GM12878 (cell line): ENCODE results near the gene RBBP8NL. TPM values are rescaled to one million over a fixed set of nuclear protein-coding genes. Genes with fewer than 3 reads are reported as not detected.

Experiments used
- ATAC-seq: fragments of 200-7000 bp; cut with Tn5 transposase; 3 replicates; pipeline ENCODE4 v1.9.1; 2020; ENCODE audit warnings: mild to moderate bottlenecking, moderate library complexity
- BruUV-seq: library from RNA; stranded (reverse); fragments of 400-500 nt; replicated peaks from 2 replicates; lab custom pipeline; 2021; lab: Mats Ljungman, UMichigan
- CTCF ChIA-PET: fragments of 300-600 bp; sonication (Branson Sonifier 250); formaldehyde crosslinking; extraction: SDS; loops from one replicate; lab custom pipeline; 2021; ENCODE audit warnings: inconsistent platforms; lab: Yijun Ruan, JAX
- POLR2A ChIA-PET: fragments of 350-600 bp; formaldehyde crosslinking; extraction: SDS; loops from one replicate; lab custom pipeline; 2021; ENCODE audit warnings: inconsistent platforms; lab: Charles Lee
- RAD21 ChIA-PET: fragments of 300-600 bp; sonication (Branson Sonifier 250); formaldehyde crosslinking; loops from one replicate; lab custom pipeline; 2023; ENCODE audit warnings: antibody characterized with exemption; ENCODE audit not compliant: unreplicated experiment; lab: Charles Lee
- SMC1A ChIA-PET: fragments of 300-600 bp; sonication (Branson Sonifier 250); formaldehyde crosslinking; loops from one replicate; lab custom pipeline; 2023; ENCODE audit not compliant: unreplicated experiment, uncharacterized antibody; lab: Charles Lee
- DNase-seq: peaks from one replicate; pipeline ENCODE4 v3.0.0-alpha.2; 2011; ENCODE audit warnings: low read depth, low spot score
- FAIRE-seq: peaks from 3 replicates; lab custom pipeline; 2011; peaks lifted over from hg19 to GRCh38; lab: Jason Lieb, UNC
- H2AFZ ChIP-seq: 2 replicates; pipeline ENCODE4 v1.6.0; 2011; ENCODE audit warnings: low read depth, low read length, control low read depth; ENCODE audit not compliant: control insufficient read depth
- H3K27ac ChIP-seq: 2 replicates; pipeline ENCODE4 v1.5.1; 2011; ENCODE audit warnings: control low read depth; ENCODE audit not compliant: control insufficient read depth, insufficient read depth
- H3K27me3 ChIP-seq, 2 experiments: replicated peaks in 1 of 2; 2 replicates each; pipeline versions ENCODE4 v1.6.0 to v1.6.1; 2011; ENCODE audit warnings: low read length in 1 of 2; ENCODE audit not compliant: control insufficient read depth in 2 of 2, insufficient read depth in 2 of 2
- H3K36me3 ChIP-seq, 2 experiments: 2 replicates each; pipeline ENCODE4 v1.5.1; 2011; ENCODE audit warnings: low read length in 1 of 2; ENCODE audit not compliant: control insufficient read depth in 2 of 2, insufficient read depth in 2 of 2
- H3K4me1 ChIP-seq: 2 replicates; pipeline ENCODE4 v1.6.1; 2011; ENCODE audit warnings: mild to moderate bottlenecking, low read length, moderate library complexity, mixed read lengths; ENCODE audit not compliant: control insufficient read depth, insufficient read depth
- H3K4me2 ChIP-seq: 2 replicates; pipeline ENCODE4 v1.6.0; 2011; ENCODE audit warnings: control low read depth; ENCODE audit not compliant: control insufficient read depth, insufficient read depth
- H3K4me3 ChIP-seq: fragments of 200-600 bp; sonication (generic); 2 replicates; pipeline ENCODE4 v1.5.1; 2016
- H3K79me2 ChIP-seq: 2 replicates; pipeline ENCODE4 v1.6.0; 2011; ENCODE audit warnings: low read length; ENCODE audit not compliant: control insufficient read depth, insufficient read depth
- H3K9ac ChIP-seq: 2 replicates; pipeline ENCODE4 v1.8.0; 2011; ENCODE audit warnings: low read length, control low read depth, mixed read lengths; ENCODE audit not compliant: control insufficient read depth, insufficient read depth
- H3K9me3 ChIP-seq: replicated peaks from 3 replicates; pipeline ENCODE4 v1.5.1; 2011; ENCODE audit warnings: mild to moderate bottlenecking, low read length; ENCODE audit not compliant: control insufficient read depth, insufficient read depth
- H4K20me1 ChIP-seq: 2 replicates; pipeline ENCODE4 v1.6.0; 2011; ENCODE audit not compliant: control insufficient read depth, insufficient read depth
- BCL11A ChIP-seq: IDR thresholded peaks from 2 replicates; pipeline ENCODE4 v1.6.1; 2011; ENCODE audit warnings: low read depth, low read length
- BMI1 ChIP-seq: fragments of 450-650 bp; IDR thresholded peaks from 2 replicates; pipeline ENCODE4 v1.6.1; 2016; ENCODE audit warnings: mild to moderate bottlenecking, moderate library complexity, borderline replicate concordance
- E2F8 ChIP-seq: fragments of 450-650 bp; IDR thresholded peaks from 2 replicates; pipeline ENCODE4 v1.6.1; 2018; ENCODE audit warnings: mild to moderate bottlenecking, low read depth, moderate library complexity; ENCODE audit not compliant: partially characterized antibody
- EED ChIP-seq: sonication (generic); IDR thresholded peaks from 2 replicates; pipeline ENCODE4 v1.6.1; 2016; ENCODE audit warnings: antibody characterized with exemption, low read depth
- ETV6 ChIP-seq, 2 experiments: fragments of 450-650 bp in 1 of 2; IDR thresholded peaks in 1 of 2; conservative IDR thresholded peaks in 1 of 2; 2 replicates each; pipeline ENCODE4 v1.6.1; 2014; ENCODE audit warnings: antibody characterized with exemption in 1 of 2, borderline replicate concordance in 1 of 2, low read depth in 1 of 2, mild to moderate bottlenecking in 1 of 2, moderate library complexity in 1 of 2
- FOXK2 ChIP-seq: fragments of 450-650 bp; IDR thresholded peaks from 2 replicates; pipeline ENCODE4 v1.6.1; 2017; ENCODE audit warnings: mild to moderate bottlenecking, moderate library complexity
- MYC ChIP-seq: IDR thresholded peaks from 2 replicates; pipeline ENCODE4 v1.6.1; 2011; ENCODE audit warnings: mild to moderate bottlenecking, low read length, moderate library complexity, inconsistent platforms; ENCODE audit not compliant: insufficient read depth, insufficient replicate concordance, insufficient read length, severe bottlenecking
- NRF1 ChIP-seq: conservative IDR thresholded peaks from 2 replicates; pipeline ENCODE4 v1.6.1; 2011; ENCODE audit warnings: mild to moderate bottlenecking, low read depth, low read length, improper control_type of control experiment
- PBX3 ChIP-seq: IDR thresholded peaks from 2 replicates; pipeline ENCODE4 v1.6.1; 2011; ENCODE audit warnings: mild to moderate bottlenecking, low read depth, low read length, moderate library complexity; ENCODE audit not compliant: insufficient replicate concordance
- RB1 ChIP-seq: fragments of 450-650 bp; formaldehyde crosslinking; IDR thresholded peaks from 2 replicates; pipeline ENCODE4 v1.6.1; 2017; ENCODE audit warnings: mild to moderate bottlenecking, borderline replicate concordance
- RFX5 ChIP-seq: IDR thresholded peaks from 2 replicates; pipeline ENCODE4 v1.6.1; 2011; ENCODE audit warnings: low read depth, low read length, improper control_type of control experiment
- RUNX3 ChIP-seq: IDR thresholded peaks from 2 replicates; pipeline ENCODE4 v1.6.1; 2012; ENCODE audit warnings: low read length, inconsistent platforms
- SRF ChIP-seq, 2 experiments: IDR thresholded peaks; 2 replicates each; pipeline ENCODE4 v1.6.1; 2011; ENCODE audit warnings: low read depth in 2 of 2, low read length in 2 of 2, mild to moderate bottlenecking in 1 of 2, moderate library complexity in 1 of 2
- SUZ12 ChIP-seq: fragments of 200-600 bp; sonication (generic); IDR thresholded peaks from one replicate; pipeline ENCODE4 v1.6.1; 2018; ENCODE audit warnings: antibody characterized with exemption, mild to moderate bottlenecking; ENCODE audit not compliant: unreplicated experiment
- TCF12 ChIP-seq: IDR thresholded peaks from 2 replicates; pipeline ENCODE4 v1.6.1; 2011; ENCODE audit warnings: low read depth, mild to moderate bottlenecking, low read length
- TCF7 ChIP-seq: IDR thresholded peaks from 2 replicates; pipeline ENCODE4 v1.6.1; 2014; ENCODE audit warnings: antibody characterized with exemption, borderline replicate concordance
- WGBS: methylation state at CpG from one replicate; pipeline ENCODE4 v1.1.6; 2016; ENCODE audit warnings: low lambda C conversion rate; ENCODE audit not compliant: insufficient replicate concordance, insufficient coverage; ENCODE audit errors: missing lambda C conversion rate; 5-methylcytosine and 5-hydroxymethylcytosine counted together
- in situ Hi-C: fragments of 300-500 bp; cut with MboI; formaldehyde crosslinking; loops from 9 replicates; pipeline ENCODE4 v1.14.3; 2018; ENCODE audit warnings: mixed read lengths
- intact Hi-C: fragments of 100-400 bp; cut with micrococcal nuclease; formaldehyde crosslinking; loops from one replicate; pipeline ENCODE4 v1.14.2; 2022; ENCODE audit not compliant: unreplicated experiment
- polyA plus RNA-seq, 11 experiments: library from polyadenylated mRNA; depleted of rRNA in 4 of 11; unstranded in 6 of 11; stranded (reverse) in 5 of 11; fragments of >200 nt; fragmentation: Nextera tagmentation in 4 of 11; fragmentation: Illumina TruSeq in 1 of 11; extraction: Ambion mirVana in 4 of 11; extraction: Trizol in 1 of 11; gene quantifications; 1 replicate in 1 of 11; 2 replicates in 10 of 11; pipeline versions ENCODE4 v1.2.1 to v1.2.3, GENCODE V29; 2011 to 2016; ENCODE audit warnings: inconsistent platforms in 2 of 11, missing spikeins in 2 of 11, low read depth in 1 of 11
- total RNA-seq, 4 experiments: library from RNA; depleted of rRNA in 3 of 4; stranded (reverse); fragments of >200 nt in 3 of 4; fragmentation: Illumina TruSeq in 1 of 4; extraction: Trizol in 1 of 4; gene quantifications; 2 replicates each; pipeline versions ENCODE4 v1.2.1 to v1.2.3, GENCODE V29; 2013 to 2021

RBBP8NL gene
- total and polyA plus RNA-seq, 10 of the 15 experiments (the other 5 are each of a cell fraction or from before 2014, with no cell fraction given), result not detected

- intact Hi-C loops, result no loop called here
- no peaks in the 10 kb centered on the region; a peak in 1 of 4 replicates for H3K27me3 ChIP-seq
- no peak overlapping the region for H3K27ac ChIP-seq
- H2AFZ ChIP-seq, result no peak overlapping the region
- no peak overlapping the region for H3K4me3 ChIP-seq
- POLR2A ChIA-PET, result no interaction called here
- WGBS, result 46% methylated on average over 25 of the region's 25 CpGs
- no TSS peak for BruUV-seq
- no peak for ATAC-seq
- no peak for FAIRE-seq
- no peaks in the 10 kb centered on the region for H3K79me2 ChIP-seq
- RAD21 ChIA-PET, result no interaction called here
- no peak for DNase-seq
- H3K9me3 ChIP-seq, result no peaks in the 10 kb centered on the region
- no peaks in the 10 kb centered on the region for H3K36me3 ChIP-seq
- no peak overlapping the region for H3K9ac ChIP-seq
- no peaks in the 10 kb centered on the region for H4K20me1 ChIP-seq
- SMC1A ChIA-PET, result no interaction called here
- CTCF ChIA-PET, result interaction anchor here (1.0 kb wide), 1 partner anchor 199 kb away, joined by 3 read pairs; no protein-coding TSS in a partner anchor
- H3K4me2 ChIP-seq, result no peak overlapping the region
- in situ Hi-C loops, result no loop called here
- no peaks in the 10 kb centered on the region for H3K4me1 ChIP-seq
- TF ChIP-seq RB1 (no peak), BMI1 (no peak), TCF12 (no peak), SUZ12 (no peak), FOXK2 (no peak), BCL11A (no peak), E2F8 (no peak), SRF (IDR thresholded peaks at IDR 0.05; ENCODE audit: low read depth in 2 of 2, low read length in 2 of 2) (no peak), PBX3 (no peak), RUNX3 (no peak), MYC (no peak), TCF7 (no peak), NRF1 (no peak), ETV6 (conservative IDR thresholded peaks at IDR 0.05 in 1 of 2, IDR thresholded peaks at IDR 0.05 in 1 of 2; ENCODE audit: borderline replicate concordance in 1 of 2, low read depth in 1 of 2) (no peak), RFX5 (no peak), EED (no peak)
Measured at GRCh38 chr20:62417981-62418708, 9.2 kb downstream of the RBBP8NL start.
